Naive thymus-derived CD4-positive, alpha-beta T cell (primary cell): ENCODE results near the gene SIGLEC9. TPM values are rescaled to one million over a fixed set of nuclear protein-coding genes. Genes with fewer than 3 reads are reported as not detected.

Experiments used
- ATAC-seq: fragments of 150-1000 bp; cut with Tn5 transposase; 2 replicates; pipeline ENCODE4 v1.10.0; 2021; ENCODE audit warnings: mild to moderate bottlenecking, moderate library complexity
- CTCF ChIA-PET: fragments of 350-600 bp; sonication (Branson Sonifier 250); formaldehyde crosslinking; loops from one replicate; lab custom pipeline; 2021; ENCODE audit warnings: antibody characterized with exemption; lab: Charles Lee
- POLR2A ChIA-PET: fragments of 350-600 bp; sonication (Branson Sonifier 250); formaldehyde crosslinking; loops from one replicate; lab custom pipeline; 2021; ENCODE audit warnings: antibody characterized with exemption, inconsistent platforms; lab: Charles Lee
- DNase-seq, 9 donors: peaks; one replicate each; pipeline versions ENCODE4 v3.0.0 to v3.0.0-alpha.2; 2020 to 2022; ENCODE audit warnings: mixed read lengths in 1 of 9
- H3K27ac ChIP-seq: one replicate; pipeline ENCODE4 v1.7.0; 2013; ENCODE audit warnings: mild to moderate bottlenecking, low read depth, low read length, moderate library complexity
- H3K27me3 ChIP-seq, 2 donors: one replicate each; pipeline ENCODE4 v1.7.0; 2013; ENCODE audit warnings: low read length in 2 of 2, mild to moderate bottlenecking in 2 of 2, moderate library complexity in 2 of 2; ENCODE audit not compliant: control insufficient read depth in 2 of 2, insufficient read depth in 2 of 2
- H3K36me3 ChIP-seq, 3 experiments: 1 replicate in 2 of 3; 2 replicates in 1 of 3; pipeline ENCODE4 v1.7.0; 2013; ENCODE audit warnings: low read length in 3 of 3, mild to moderate bottlenecking in 3 of 3, moderate library complexity in 1 of 3; ENCODE audit not compliant: insufficient read depth in 3 of 3, control insufficient read depth in 2 of 3
- H3K4me1 ChIP-seq, 2 donors: one replicate each; pipeline ENCODE4 v1.7.0; 2013; ENCODE audit warnings: low read length in 2 of 2, mild to moderate bottlenecking in 2 of 2, moderate library complexity in 1 of 2; ENCODE audit not compliant: control insufficient read depth in 2 of 2, insufficient read depth in 2 of 2
- H3K4me3 ChIP-seq: 2 replicates; pipeline ENCODE4 v1.7.0; 2013; ENCODE audit warnings: mild to moderate bottlenecking, low read length
- H3K9me3 ChIP-seq, 3 experiments: 1 replicate in 2 of 3; 2 replicates in 1 of 3; pipeline ENCODE4 v1.7.0; 2013; ENCODE audit warnings: low read length in 3 of 3; ENCODE audit not compliant: control insufficient read depth in 2 of 3
- H3K27ac Mint-ChIP-seq, 9 donors: one replicate each; pipeline ENCODE4 v1.8.0; 2020 to 2022; ENCODE audit warnings: mixed read lengths in 9 of 9, mild to moderate bottlenecking in 8 of 9, moderate library complexity in 5 of 9, inconsistent platforms in 2 of 9
- H3K27me3 Mint-ChIP-seq, 5 donors: one replicate each; pipeline ENCODE4 v1.8.0; 2021 to 2022; ENCODE audit warnings: mixed read lengths in 5 of 5, mild to moderate bottlenecking in 1 of 5
- H3K36me3 Mint-ChIP-seq, 5 donors: one replicate each; pipeline ENCODE4 v1.8.0; 2020 to 2022; ENCODE audit warnings: mixed read lengths in 5 of 5, mild to moderate bottlenecking in 3 of 5, inconsistent platforms in 1 of 5
- H3K4me1 Mint-ChIP-seq, 7 donors: one replicate each; pipeline ENCODE4 v1.8.0; 2020 to 2022; ENCODE audit warnings: mixed read lengths in 7 of 7, mild to moderate bottlenecking in 3 of 7, inconsistent platforms in 1 of 7
- H3K4me3 Mint-ChIP-seq, 10 donors: one replicate each; pipeline ENCODE4 v1.8.0; 2020 to 2022; ENCODE audit warnings: mild to moderate bottlenecking in 10 of 10, mixed read lengths in 10 of 10, moderate library complexity in 6 of 10, inconsistent platforms in 2 of 10
- H3K9me3 Mint-ChIP-seq, 11 donors: one replicate each; pipeline ENCODE4 v1.8.0; 2020 to 2022; ENCODE audit warnings: mixed read lengths in 11 of 11, mild to moderate bottlenecking in 4 of 11, inconsistent platforms in 1 of 11, moderate library complexity in 1 of 11
- intact Hi-C, 2 donors: fragments of 100-400 bp; cut with micrococcal nuclease; formaldehyde crosslinking; loops; one replicate each; pipeline ENCODE4 v1.15.1; 2023
- polyA plus RNA-seq, 2 donors: library from polyadenylated mRNA; unstranded; fragments of 300-500 nt; fragmentation: Illumina TruSeq; gene quantifications; one replicate each; pipeline ENCODE4 v1.2.3, GENCODE V29; 2021
- total RNA-seq, 6 experiments: library from RNA in 5 of 6; stranded (reverse) in 5 of 6; gene quantifications; 1 replicate in 5 of 6; 2 replicates in 1 of 6; pipeline ENCODE4 v1.2.3 and lab custom pipeline; 2021 to 2026

Gene SIGLEC9
- total and polyA plus RNA-seq, 7 experiments from 2014 or later, result 0.34 to 26.8 (median 1.8) TPM

DNA sequence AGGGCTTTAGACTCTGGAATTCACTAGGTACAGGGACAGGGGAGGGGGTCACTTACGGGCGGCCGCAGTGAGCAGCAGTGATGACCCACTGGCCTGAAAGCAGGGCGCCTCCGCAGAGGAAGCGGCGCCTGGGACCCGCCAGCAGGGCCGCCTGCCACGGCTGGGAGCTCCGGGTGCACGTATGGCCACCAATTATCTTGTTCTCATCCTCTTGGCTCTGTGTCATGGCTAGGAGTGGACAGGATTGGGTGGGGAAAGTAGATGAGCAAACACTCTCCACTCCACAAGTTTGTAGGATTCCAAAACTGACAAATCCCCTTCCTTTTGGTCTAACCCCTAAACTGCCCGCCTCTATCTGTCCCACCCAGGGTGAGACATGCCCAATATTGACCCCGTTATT, 43.2 kb upstream of the SIGLEC9 start:
- Mint-ChIP-seq H3K9me3 (peaks cover 0 to 2% (median 0%) of the 10 kb centered on the region in 11 donors), H3K27ac (no peak overlapping the region), H3K4me1 (peaks cover 0 to 14% (median 0%) of the 10 kb centered on the region in 7 donors), H3K4me3 (no peak overlapping the region), H3K36me3 (peaks cover 0 to 8% (median 0%) of the 10 kb centered on the region in 5 donors), H3K27me3 (peaks cover 0 to 21% (median 12%) of the 10 kb centered on the region in 5 donors)
- DNase-seq (no peak), ATAC-seq (no peak)
- H3K27me3 ChIP-seq, result no peaks in the 10 kb centered on the region
- POLR2A ChIA-PET, result no interaction called here
- intact Hi-C loops, result no loop called here
- CTCF ChIA-PET, result interaction anchor here (0.6 kb wide), 1 partner anchor 10 kb away, joined by 3 read pairs; no protein-coding TSS in a partner anchor
- no peak overlapping the region for H3K4me3 ChIP-seq
- no peaks in the 10 kb centered on the region for H3K9me3 ChIP-seq
- no peaks in the 10 kb centered on the region for H3K36me3 ChIP-seq
- no peaks in the 10 kb centered on the region for H3K4me1 ChIP-seq
- H3K27ac ChIP-seq, result no peak overlapping the region

DNA sequence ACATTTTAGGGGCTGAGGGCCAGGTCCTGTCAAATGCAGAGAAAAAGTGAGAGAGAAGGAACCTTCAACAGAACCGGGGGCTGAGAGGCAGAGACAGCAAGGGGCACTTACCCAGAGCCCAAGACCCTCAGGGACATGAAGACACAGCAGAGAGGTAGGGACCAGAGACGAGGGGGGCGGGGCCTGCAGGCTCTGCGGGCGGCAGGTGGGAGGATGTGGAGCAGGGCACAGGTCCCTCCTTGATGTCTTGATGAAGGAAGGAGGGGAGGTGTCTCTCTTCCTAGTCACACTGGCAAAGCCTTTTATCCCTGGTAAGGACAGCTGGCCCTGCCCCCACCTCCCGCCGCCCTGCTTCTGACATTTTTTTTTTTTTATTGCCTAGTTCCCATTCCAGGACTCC, 42.1 kb upstream of the SIGLEC9 start, which contains the start of gene KLK14:
Gene KLK14, minus strand, starts transcription at position 277 of the 400 bp plus-strand sequence. Its CDS starts 273 bp downstream, at position 4.
- POLR2A ChIA-PET, result no interaction called here
- no peak within 1 kb of the TSS for H3K4me3 ChIP-seq
- no peaks in the 10 kb centered on the region for H3K27me3 ChIP-seq
- Mint-ChIP-seq H3K4me3 (no peak within 1 kb of the TSS), H3K27me3 (peaks cover 0 to 20% (median 12%) of the 10 kb centered on the region in 5 donors), H3K4me1 (peaks cover 0 to 14% (median 0%) of the 10 kb centered on the region in 7 donors), H3K27ac (no peak within 1 kb of the TSS), H3K9me3 (peaks cover 0 to 2% (median 0%) of the 10 kb centered on the region in 11 donors), H3K36me3 (peaks cover 0 to 8% (median 0%) of the 10 kb centered on the region in 5 donors)
- intact Hi-C loops, result no loop called here
- CTCF ChIA-PET, result no interaction called here
- H3K36me3 ChIP-seq, result no peaks in the 10 kb centered on the region
- ATAC-seq (no peak), DNase-seq (no peak)
- H3K4me1 ChIP-seq, result no peaks in the 10 kb centered on the region
- no peaks in the 10 kb centered on the region for H3K9me3 ChIP-seq
- no peak within 1 kb of the TSS for H3K27ac ChIP-seq

- no peaks in the 10 kb centered on the region for H3K4me1 ChIP-seq
- Mint-ChIP-seq H3K27me3 (peaks cover 0 to 20% (median 12%) of the 10 kb centered on the region in 5 donors), H3K27ac (no peak overlapping the region), H3K4me1 (peaks cover 0 to 14% (median 0%) of the 10 kb centered on the region in 7 donors), H3K36me3 (peaks cover 0 to 7% (median 0%) of the 10 kb centered on the region in 5 donors), H3K9me3 (peaks cover 0 to 2% (median 0%) of the 10 kb centered on the region in 11 donors), H3K4me3 (no peak overlapping the region)
- H3K4me3 ChIP-seq, result no peak overlapping the region
- DNase-seq (no peak), ATAC-seq (no peak)
- H3K27ac ChIP-seq, result no peak overlapping the region
- ChIA-PET POLR2A (no interaction called here), CTCF (no interaction called here)
- no peaks in the 10 kb centered on the region for H3K27me3 ChIP-seq
- intact Hi-C loops, result no loop called here
- no peaks in the 10 kb centered on the region for H3K9me3 ChIP-seq
- H3K36me3 ChIP-seq, result no peaks in the 10 kb centered on the region
Measured at GRCh38 chr19:51083181-51083580, 41.5 kb upstream of the SIGLEC9 start.

GRCh38 chr19:51083783-51084182, 40.9 kb upstream of the SIGLEC9 start:
- Histone ChIP-seq H3K27me3 (no peaks in the 10 kb centered on the region), H3K4me1 (no peaks in the 10 kb centered on the region), H3K4me3 (no peak overlapping the region), H3K27ac (no peak overlapping the region), H3K36me3 (no peaks in the 10 kb centered on the region), H3K9me3 (no peaks in the 10 kb centered on the region)
- intact Hi-C loops, result no loop called here
- H3K27ac Mint-ChIP-seq, result no peak overlapping the region
- H3K4me3 Mint-ChIP-seq, result no peak overlapping the region
- ChIA-PET CTCF (no interaction called here), POLR2A (no interaction called here)
- no peak for ATAC-seq
- H3K27me3 Mint-ChIP-seq, result peaks cover 0 to 20% (median 12%) of the 10 kb centered on the region in 5 donors
- peaks cover 0 to 14% (median 0%) of the 10 kb centered on the region in 7 donors for H3K4me1 Mint-ChIP-seq
- peaks cover 0 to 2% (median 0%) of the 10 kb centered on the region in 11 donors for H3K9me3 Mint-ChIP-seq
- no peak for DNase-seq
- H3K36me3 Mint-ChIP-seq, result peaks cover 0 to 4% (median 0%) of the 10 kb centered on the region in 5 donors

DNA sequence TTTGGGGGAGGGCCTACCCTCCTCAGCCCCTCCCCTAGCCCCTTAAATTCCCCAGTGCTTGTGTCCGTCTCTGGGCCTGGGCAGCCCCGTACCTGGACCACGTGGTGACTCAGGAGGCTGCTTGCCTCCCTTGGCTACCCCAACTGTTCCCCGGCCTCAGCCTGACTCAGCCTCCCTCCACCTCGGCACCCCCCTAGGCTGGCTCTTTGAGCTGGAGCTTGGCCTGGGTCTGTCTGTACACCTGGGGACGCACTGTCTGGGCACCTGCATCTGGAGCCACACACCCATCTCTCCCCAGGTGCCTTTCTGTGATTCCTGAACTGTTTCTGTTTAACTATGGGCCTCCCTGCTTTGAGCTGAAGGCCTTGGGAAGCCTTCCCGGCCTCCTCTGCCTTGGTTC, 40.2 kb upstream of the SIGLEC9 start:
- Mint-ChIP-seq H3K27ac (peak overlapping the region in 1 of 9 donors; percentile 84), H3K4me1 (peaks cover 0 to 14% (median 0%) of the 10 kb centered on the region in 7 donors), H3K36me3 (peaks cover 0 to 8% (median 0%) of the 10 kb centered on the region in 5 donors), H3K4me3 (no peak overlapping the region), H3K9me3 (peaks cover 0 to 2% (median 0%) of the 10 kb centered on the region in 11 donors), H3K27me3 (peaks cover 0 to 20% (median 12%) of the 10 kb centered on the region in 5 donors)
- Histone ChIP-seq H3K4me3 (no peak overlapping the region), H3K36me3 (no peaks in the 10 kb centered on the region), H3K27ac (no peak overlapping the region), H3K27me3 (no peaks in the 10 kb centered on the region), H3K4me1 (no peaks in the 10 kb centered on the region), H3K9me3 (no peaks in the 10 kb centered on the region)
- DNase-seq, result no peak
- CTCF ChIA-PET, result no interaction called here
- POLR2A ChIA-PET, result no interaction called here
- intact Hi-C loops, result no loop called here
- ATAC-seq, result no peak

- H3K4me3 ChIP-seq, result no peak overlapping the region
- CTCF ChIA-PET, result no interaction called here
- no peak for DNase-seq
- POLR2A ChIA-PET, result no interaction called here
- H3K4me1 Mint-ChIP-seq, result peaks cover 0 to 14% (median 0%) of the 10 kb centered on the region in 7 donors
- H3K27me3 Mint-ChIP-seq, result peaks cover 0 to 20% (median 12%) of the 10 kb centered on the region in 5 donors
- H3K27me3 ChIP-seq, result no peaks in the 10 kb centered on the region
- no peak overlapping the region for H3K4me3 Mint-ChIP-seq
- no peak overlapping the region for H3K27ac ChIP-seq
- H3K36me3 Mint-ChIP-seq, result peaks cover 0 to 8% (median 0%) of the 10 kb centered on the region in 5 donors
- ATAC-seq, result no peak
- H3K9me3 ChIP-seq, result no peaks in the 10 kb centered on the region
- no peak overlapping the region for H3K27ac Mint-ChIP-seq
- intact Hi-C loops, result no loop called here
- peaks cover 0 to 2% (median 0%) of the 10 kb centered on the region in 11 donors for H3K9me3 Mint-ChIP-seq
- H3K36me3 ChIP-seq, result no peaks in the 10 kb centered on the region
- no peaks in the 10 kb centered on the region for H3K4me1 ChIP-seq
Measured at GRCh38 chr19:51086153-51086850, 38.4 kb upstream of the SIGLEC9 start.
